GM12878 (cell line): ENCODE results near the gene DOCK2. TPM values are rescaled to one million over a fixed set of nuclear protein-coding genes. Genes with fewer than 3 reads are reported as not detected.

ENCODE experiments used
- ATAC-seq: fragments of 200-7000 bp; cut with Tn5 transposase; 3 replicates; pipeline ENCODE4 v1.9.1; 2020; ENCODE audit warnings: mild to moderate bottlenecking, moderate library complexity
- BruUV-seq: library from RNA; stranded (reverse); fragments of 400-500 nt; replicated peaks from 2 replicates; lab custom pipeline; 2021; lab: Mats Ljungman, UMichigan
- CTCF ChIA-PET: fragments of 300-600 bp; sonication (Branson Sonifier 250); formaldehyde crosslinking; extraction: SDS; loops from one replicate; lab custom pipeline; 2021; ENCODE audit warnings: inconsistent platforms; lab: Yijun Ruan, JAX
- POLR2A ChIA-PET: fragments of 350-600 bp; formaldehyde crosslinking; extraction: SDS; loops from one replicate; lab custom pipeline; 2021; ENCODE audit warnings: inconsistent platforms; lab: Charles Lee
- RAD21 ChIA-PET: fragments of 300-600 bp; sonication (Branson Sonifier 250); formaldehyde crosslinking; loops from one replicate; lab custom pipeline; 2023; ENCODE audit warnings: antibody characterized with exemption; ENCODE audit not compliant: unreplicated experiment; lab: Charles Lee
- SMC1A ChIA-PET: fragments of 300-600 bp; sonication (Branson Sonifier 250); formaldehyde crosslinking; loops from one replicate; lab custom pipeline; 2023; ENCODE audit not compliant: unreplicated experiment, uncharacterized antibody; lab: Charles Lee
- DNase-seq: peaks from one replicate; pipeline ENCODE4 v3.0.0-alpha.2; 2011; ENCODE audit warnings: low read depth, low spot score
- FAIRE-seq: peaks from 3 replicates; lab custom pipeline; 2011; peaks lifted over from hg19 to GRCh38; lab: Jason Lieb, UNC
- H2AFZ ChIP-seq: 2 replicates; pipeline ENCODE4 v1.6.0; 2011; ENCODE audit warnings: low read depth, low read length, control low read depth; ENCODE audit not compliant: control insufficient read depth
- H3K27ac ChIP-seq: 2 replicates; pipeline ENCODE4 v1.5.1; 2011; ENCODE audit warnings: control low read depth; ENCODE audit not compliant: control insufficient read depth, insufficient read depth
- H3K27me3 ChIP-seq, 2 experiments: replicated peaks in 1 of 2; 2 replicates each; pipeline versions ENCODE4 v1.6.0 to v1.6.1; 2011; ENCODE audit warnings: low read length in 1 of 2; ENCODE audit not compliant: control insufficient read depth in 2 of 2, insufficient read depth in 2 of 2
- H3K36me3 ChIP-seq, 2 experiments: 2 replicates each; pipeline ENCODE4 v1.5.1; 2011; ENCODE audit warnings: low read length in 1 of 2; ENCODE audit not compliant: control insufficient read depth in 2 of 2, insufficient read depth in 2 of 2
- H3K4me1 ChIP-seq: 2 replicates; pipeline ENCODE4 v1.6.1; 2011; ENCODE audit warnings: mild to moderate bottlenecking, low read length, moderate library complexity, mixed read lengths; ENCODE audit not compliant: control insufficient read depth, insufficient read depth
- H3K4me2 ChIP-seq: 2 replicates; pipeline ENCODE4 v1.6.0; 2011; ENCODE audit warnings: control low read depth; ENCODE audit not compliant: control insufficient read depth, insufficient read depth
- H3K4me3 ChIP-seq: fragments of 200-600 bp; sonication (generic); 2 replicates; pipeline ENCODE4 v1.5.1; 2016
- H3K79me2 ChIP-seq: 2 replicates; pipeline ENCODE4 v1.6.0; 2011; ENCODE audit warnings: low read length; ENCODE audit not compliant: control insufficient read depth, insufficient read depth
- H3K9ac ChIP-seq: 2 replicates; pipeline ENCODE4 v1.8.0; 2011; ENCODE audit warnings: low read length, control low read depth, mixed read lengths; ENCODE audit not compliant: control insufficient read depth, insufficient read depth
- H3K9me3 ChIP-seq: replicated peaks from 3 replicates; pipeline ENCODE4 v1.5.1; 2011; ENCODE audit warnings: mild to moderate bottlenecking, low read length; ENCODE audit not compliant: control insufficient read depth, insufficient read depth
- H4K20me1 ChIP-seq: 2 replicates; pipeline ENCODE4 v1.6.0; 2011; ENCODE audit not compliant: control insufficient read depth, insufficient read depth
- BCL11A ChIP-seq: IDR thresholded peaks from 2 replicates; pipeline ENCODE4 v1.6.1; 2011; ENCODE audit warnings: low read depth, low read length
- CEBPB ChIP-seq, 2 experiments: fragments of 150-350 bp in 1 of 2; IDR thresholded peaks; 2 replicates each; pipeline ENCODE4 v1.6.1; 2012 to 2014; ENCODE audit warnings: low read depth in 2 of 2, low read length in 2 of 2, borderline replicate concordance in 1 of 2, inconsistent platforms in 1 of 2
- DPF2 ChIP-seq: fragments of 450-650 bp; IDR thresholded peaks from 2 replicates; pipeline ENCODE4 v1.6.1; 2017; ENCODE audit warnings: mild to moderate bottlenecking
- FOXM1 ChIP-seq: IDR thresholded peaks from 2 replicates; pipeline ENCODE4 v1.6.1; 2012; ENCODE audit warnings: low read depth, mild to moderate bottlenecking, inconsistent platforms, low read length, moderate library complexity
- HDGF ChIP-seq: fragments of 450-650 bp; IDR thresholded peaks from 2 replicates; pipeline ENCODE4 v1.6.1; 2016; ENCODE audit warnings: antibody characterized with exemption
- IKZF1 ChIP-seq: fragments of 450-650 bp; conservative IDR thresholded peaks from 2 replicates; pipeline ENCODE4 v1.6.1; 2017; ENCODE audit warnings: antibody characterized with exemption, mild to moderate bottlenecking
- KLF5 ChIP-seq: fragments of 450-650 bp; IDR thresholded peaks from 2 replicates; pipeline ENCODE4 v1.6.1; 2014; ENCODE audit warnings: mild to moderate bottlenecking; ENCODE audit not compliant: partially characterized antibody
- MEF2A ChIP-seq: IDR thresholded peaks from 2 replicates; pipeline ENCODE4 v1.6.1; 2011; ENCODE audit warnings: low read depth, mild to moderate bottlenecking, low read length, moderate library complexity; ENCODE audit not compliant: insufficient read depth
- NFYB ChIP-seq: IDR thresholded peaks from 2 replicates; pipeline ENCODE4 v1.6.1; 2011; ENCODE audit warnings: low read depth, mild to moderate bottlenecking, low read length, improper control_type of control experiment, moderate library complexity; ENCODE audit not compliant: insufficient read depth
- NR2F1 ChIP-seq: fragments of 450-650 bp; conservative IDR thresholded peaks from 2 replicates; pipeline ENCODE4 v1.6.1; 2017; ENCODE audit warnings: mild to moderate bottlenecking
- PAX8 ChIP-seq: fragments of 450-650 bp; IDR thresholded peaks from 2 replicates; pipeline ENCODE4 v1.6.1; 2017; ENCODE audit warnings: mild to moderate bottlenecking, moderate library complexity
- PKNOX1 ChIP-seq: fragments of 450-650 bp; IDR thresholded peaks from 2 replicates; pipeline ENCODE4 v1.6.1; 2016; ENCODE audit warnings: mild to moderate bottlenecking
- POLR2AphosphoS5 ChIP-seq: IDR thresholded peaks from 2 replicates; pipeline ENCODE4 v1.6.1; 2011; ENCODE audit warnings: mild to moderate bottlenecking, low read length, inconsistent platforms
- RAD51 ChIP-seq: fragments of 450-650 bp; IDR thresholded peaks from 2 replicates; pipeline ENCODE4 v1.6.1; 2016; ENCODE audit warnings: moderate library complexity, mild to moderate bottlenecking, inconsistent platforms
- RUNX3 ChIP-seq: IDR thresholded peaks from 2 replicates; pipeline ENCODE4 v1.6.1; 2012; ENCODE audit warnings: low read length, inconsistent platforms
- SIX5 ChIP-seq: IDR thresholded peaks from 2 replicates; pipeline ENCODE4 v1.6.1; 2011; ENCODE audit warnings: mild to moderate bottlenecking, low read depth, low read length, moderate library complexity; ENCODE audit not compliant: severe bottlenecking
- SMAD1 ChIP-seq: fragments of 450-650 bp; IDR thresholded peaks from 2 replicates; pipeline ENCODE4 v1.6.1; 2018; ENCODE audit warnings: mild to moderate bottlenecking, low read depth; ENCODE audit not compliant: partially characterized antibody
- SREBF1 ChIP-seq: IDR thresholded peaks from 2 replicates; pipeline ENCODE4 v1.6.1; 2012; ENCODE audit warnings: mild to moderate bottlenecking, low read length
- TARDBP ChIP-seq: IDR thresholded peaks from 2 replicates; pipeline ENCODE4 v1.6.1; 2016; ENCODE audit warnings: borderline replicate concordance
- TBL1XR1 ChIP-seq: IDR thresholded peaks from 2 replicates; pipeline ENCODE4 v1.6.1; 2012; ENCODE audit warnings: low read depth, low read length, improper control_type of control experiment
- USF1 ChIP-seq: IDR thresholded peaks from 2 replicates; pipeline ENCODE4 v1.6.1; 2011; ENCODE audit warnings: borderline replicate concordance, low read depth, mild to moderate bottlenecking, moderate library complexity, mixed read lengths, low read length; ENCODE audit not compliant: insufficient read depth; ENCODE audit errors: extremely low read length
- ZNF274 ChIP-seq: IDR thresholded peaks from one replicate; pipeline ENCODE4 v1.8.0; 2011; ENCODE audit not compliant: insufficient read length, insufficient read depth
- WGBS: methylation state at CpG from one replicate; pipeline ENCODE4 v1.1.6; 2016; ENCODE audit warnings: low lambda C conversion rate; ENCODE audit not compliant: insufficient replicate concordance, insufficient coverage; ENCODE audit errors: missing lambda C conversion rate; 5-methylcytosine and 5-hydroxymethylcytosine counted together
- in situ Hi-C: fragments of 300-500 bp; cut with MboI; formaldehyde crosslinking; loops from 9 replicates; pipeline ENCODE4 v1.14.3; 2018; ENCODE audit warnings: mixed read lengths
- intact Hi-C: fragments of 100-400 bp; cut with micrococcal nuclease; formaldehyde crosslinking; loops from one replicate; pipeline ENCODE4 v1.14.2; 2022; ENCODE audit not compliant: unreplicated experiment
- polyA plus RNA-seq, 11 experiments: library from polyadenylated mRNA; depleted of rRNA in 4 of 11; unstranded in 6 of 11; stranded (reverse) in 5 of 11; fragments of >200 nt; fragmentation: Nextera tagmentation in 4 of 11; fragmentation: Illumina TruSeq in 1 of 11; extraction: Ambion mirVana in 4 of 11; extraction: Trizol in 1 of 11; gene quantifications; 1 replicate in 1 of 11; 2 replicates in 10 of 11; pipeline versions ENCODE4 v1.2.1 to v1.2.3, GENCODE V29; 2011 to 2016; ENCODE audit warnings: inconsistent platforms in 2 of 11, missing spikeins in 2 of 11, low read depth in 1 of 11
- total RNA-seq, 4 experiments: library from RNA; depleted of rRNA in 3 of 4; stranded (reverse); fragments of >200 nt in 3 of 4; fragmentation: Illumina TruSeq in 1 of 4; extraction: Trizol in 1 of 4; gene quantifications; 2 replicates each; pipeline versions ENCODE4 v1.2.1 to v1.2.3, GENCODE V29; 2013 to 2021

The DOCK2 gene
- total and polyA plus RNA-seq, 10 of the 15 experiments (the other 5 are each of a cell fraction or from before 2014, with no cell fraction given), result 34.2 to 192 (median 118) TPM

DNA sequence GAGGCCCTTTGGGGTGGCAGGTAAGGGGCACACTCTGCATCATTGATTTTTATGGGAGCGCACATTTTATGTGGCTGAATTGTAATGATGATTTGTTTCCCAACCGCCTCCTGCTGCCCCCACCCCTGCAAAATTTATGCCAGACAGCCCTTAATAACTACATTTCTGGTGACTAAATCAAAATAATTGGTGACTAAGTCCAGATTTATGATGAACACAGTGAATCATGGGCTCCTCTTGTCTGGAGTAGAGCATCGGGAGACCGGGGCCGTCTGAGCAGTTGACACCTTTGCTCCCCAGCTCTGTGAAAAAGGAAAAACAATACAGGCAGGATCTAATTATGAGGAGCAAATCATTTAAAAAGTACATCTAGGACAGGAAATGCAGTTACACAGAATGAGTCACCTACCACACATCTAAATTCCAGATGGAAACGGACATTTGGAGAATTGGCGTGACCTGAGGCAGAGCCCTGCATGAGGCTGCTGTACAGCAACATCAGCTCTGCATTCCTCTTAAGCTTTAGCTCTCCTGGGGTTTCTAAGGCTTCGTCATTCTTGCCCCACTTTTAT, 58.9 kb downstream of the DOCK2 start (continued):
- TF ChIP-seq USF1, result no peak
- no peak for TF ChIP-seq FOXM1
- no peak for TF ChIP-seq ZNF274
- TF ChIP-seq NFYB, result no peak
- no peak for TF ChIP-seq PAX8

DNA sequence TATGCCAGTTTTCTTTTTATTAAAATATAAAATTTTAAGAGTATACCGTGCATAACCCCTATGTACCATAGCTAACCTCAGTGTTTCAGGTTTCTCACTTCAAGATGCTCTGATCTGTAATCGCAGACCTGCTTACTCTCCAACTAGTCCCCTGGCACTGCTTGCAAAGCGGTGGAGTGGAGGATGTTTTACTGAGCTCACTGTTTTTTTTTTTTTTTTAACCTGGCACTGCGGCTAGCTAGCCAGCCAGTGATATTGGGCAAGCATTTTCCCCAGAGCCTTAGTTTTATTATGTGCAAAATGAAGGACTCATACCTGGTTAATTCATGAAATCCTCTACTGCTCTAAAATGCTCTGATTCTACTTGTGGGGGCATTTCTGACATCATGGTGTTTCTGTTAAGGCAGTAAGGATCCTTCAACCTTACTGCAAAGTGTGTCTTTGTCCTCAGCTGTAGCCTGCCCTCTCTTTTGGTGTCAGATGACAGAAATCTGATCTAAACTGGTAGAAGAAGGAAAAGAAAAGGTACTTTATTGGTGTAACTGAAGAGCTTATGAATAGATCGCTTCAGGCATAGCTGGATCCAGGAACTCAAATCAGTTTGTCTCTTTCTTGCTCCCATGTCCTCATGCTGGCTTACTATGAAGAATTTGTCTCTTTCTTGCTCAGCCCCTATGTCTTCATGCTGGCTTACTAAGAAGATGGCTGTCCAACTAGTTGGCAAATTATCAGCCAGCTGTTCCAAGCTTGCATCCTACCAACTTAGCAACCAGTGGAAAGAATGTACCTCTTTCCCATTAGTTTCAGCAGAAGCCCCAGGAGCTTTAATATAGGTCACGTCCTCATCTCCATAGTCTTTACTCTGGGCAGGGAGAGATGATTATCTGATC, 59.8 kb downstream of the DOCK2 start:
- intact Hi-C loops, result no loop called here
- WGBS, result 92% methylated on average over 6 of the region's 6 CpGs
- no peaks in the 10 kb centered on the region; the same call in 1 of the 2 replicates for H4K20me1 ChIP-seq

More for the DNA sequence above, 59.8 kb downstream of the DOCK2 start:
- H2AFZ ChIP-seq, result no peak overlapping the region
- in situ Hi-C loops, result loop anchor here (5.0 to 10.0 kb wide), 2 partner anchors 285 to 488 kb away; partner anchors contain the start of gene INSYN2B
- ChIA-PET RAD21 (interaction anchor here (0.8 to 1.7 kb wide), 2 partner anchors 15 to 64 kb away, joined by 3 to 4 read pairs; no protein-coding TSS in a partner anchor), CTCF (no interaction called here), POLR2A (interaction anchor here (0.6 kb wide), 2 partner anchors 29 to 93 kb away, joined by 3 read pairs; no protein-coding TSS in a partner anchor), SMC1A (interaction anchor here (0.6 to 2.5 kb wide), 4 partner anchors 13 to 284 kb away, joined by 3 to 9 read pairs (median 4); no protein-coding TSS in a partner anchor)
- H3K27ac ChIP-seq, result no peak overlapping the region
- no peaks in the 10 kb centered on the region for H3K27me3 ChIP-seq
- H3K9ac ChIP-seq, result no peak overlapping the region
- DNase-seq, result no peak
- peaks cover 4% of the 10 kb centered on the region; the same call in 1 of the 2 replicates for H3K4me1 ChIP-seq
- no peaks in the 10 kb centered on the region for H3K79me2 ChIP-seq
- ATAC-seq, result no peak
- no peak overlapping the region for H3K4me3 ChIP-seq
- peaks cover 33 to 45% of the 10 kb centered on the region in 2 experiments for H3K36me3 ChIP-seq
- no peak for FAIRE-seq
- TF ChIP-seq RUNX3 (no peak), POLR2AphosphoS5 (no peak), PKNOX1 (no peak), KLF5 (no peak), DPF2 (no peak), MEF2A (no peak), SMAD1 (no peak), BCL11A (no peak), TBL1XR1 (no peak), IKZF1 (no peak), NR2F1 (no peak), TARDBP (no peak), SIX5 (no peak), HDGF (no peak), RAD51 (no peak), SREBF1 (no peak), CEBPB (IDR thresholded peaks at IDR 0.05; ENCODE audit: borderline replicate concordance in 1 of 2, low read depth in 2 of 2, low read length in 2 of 2) (no peak)
- TF ChIP-seq, all 136 proteins: peak for 0
- BruUV-seq, result no TSS peak
- no peaks in the 10 kb centered on the region for H3K9me3 ChIP-seq
- no peak overlapping the region for H3K4me2 ChIP-seq
